Suprapubic skin (tissue), 4 donors: Measurements from ENCODE around the gene RNF17. TPM values are rescaled to one million over a fixed set of nuclear protein-coding genes. Genes with fewer than 3 reads are reported as not detected.

ENCODE experiments used
- DNase-seq, 2 donors: peaks; one replicate each; pipeline ENCODE4 v3.0.0-alpha.2; 2019; ENCODE audit warnings: low spot score in 2 of 2
- H3K27ac ChIP-seq: fragments of 200-600 bp; sonication (generic); one replicate; pipeline ENCODE4 v1.5.1; 2019
- H3K27me3 ChIP-seq: fragments of 200-600 bp; sonication (generic); one replicate; pipeline ENCODE4 v1.5.1; 2019
- H3K36me3 ChIP-seq: fragments of 200-600 bp; sonication (generic); one replicate; pipeline ENCODE4 v1.5.1; 2019
- H3K4me1 ChIP-seq: fragments of 200-600 bp; sonication (generic); one replicate; pipeline ENCODE4 v1.5.1; 2019
- H3K4me3 ChIP-seq: fragments of 200-600 bp; sonication (generic); one replicate; pipeline ENCODE4 v1.5.1; 2019; ENCODE audit warnings: mild to moderate bottlenecking
- H3K9me3 ChIP-seq: fragments of 200-600 bp; sonication (generic); one replicate; pipeline ENCODE4 v1.5.1; 2019
- CTCF ChIP-seq, 2 donors: fragments of 200-600 bp in 1 of 2; fragments of 450-650 bp in 1 of 2; sonication (generic) in 1 of 2; IDR thresholded peaks; one replicate each; pipeline ENCODE4 v1.5.1; 2016 to 2019; ENCODE audit warnings: antibody characterized with exemption in 2 of 2, mild to moderate bottlenecking in 1 of 2, moderate library complexity in 1 of 2
- EP300 ChIP-seq: sonication (generic); formaldehyde crosslinking; IDR thresholded peaks from one replicate; pipeline ENCODE4 v1.6.1; 2017; ENCODE audit warnings: antibody characterized with exemption
- POLR2A ChIP-seq, 2 donors: fragments of 450-650 bp; IDR thresholded peaks; one replicate each; pipeline ENCODE4 v1.6.1; 2017; ENCODE audit warnings: antibody characterized with exemption in 2 of 2, mild to moderate bottlenecking in 2 of 2, moderate library complexity in 2 of 2
- POLR2AphosphoS5 ChIP-seq, 3 donors: sonication (generic); formaldehyde crosslinking; IDR thresholded peaks; one replicate each; pipeline ENCODE4 v1.6.1; 2017; ENCODE audit warnings: antibody characterized with exemption in 3 of 3
- whole genome bisulfite sequencing: methylation state at CpG from one replicate; pipeline ENCODE4 v1.1.5; 2018; 5-methylcytosine and 5-hydroxymethylcytosine counted together
- total RNA-seq, 4 donors: library from RNA; depleted of rRNA; stranded (reverse); fragments of >200 nt; gene quantifications; one replicate each; pipeline ENCODE4 v1.1.0, GENCODE V29; 2016

The RNF17 gene
- total RNA-seq, 4 donors from 2014 or later, result not detected

- TF ChIP-seq EP300 (no peak), CTCF (IDR thresholded peaks at IDR 0.05) (no peak)
- H3K36me3 ChIP-seq, result peaks cover 25% of the 10 kb centered on the region
- no peak for DNase-seq
- no peak overlapping the region for H3K27ac ChIP-seq
- H3K9me3 ChIP-seq, result no peaks in the 10 kb centered on the region
- no peaks in the 10 kb centered on the region for H3K4me1 ChIP-seq
- no peak overlapping the region for H3K4me3 ChIP-seq
- 94% methylated on average over 6 of the region's 6 CpGs for WGBS
- H3K27me3 ChIP-seq, result no peaks in the 10 kb centered on the region
Measured at GRCh38 chr13:24887759-24888158, 123.8 kb downstream of the RNF17 start.

- H3K27me3 ChIP-seq, result no peaks in the 10 kb centered on the region
- no peak overlapping the region for H3K4me3 ChIP-seq
- H3K27ac ChIP-seq, result no peak overlapping the region
- peaks cover 25% of the 10 kb centered on the region for H3K36me3 ChIP-seq
- no peaks in the 10 kb centered on the region for H3K4me1 ChIP-seq
- DNase-seq, result no peak
- no peaks in the 10 kb centered on the region for H3K9me3 ChIP-seq
- TF ChIP-seq EP300, result no peak
- TF ChIP-seq POLR2A (IDR thresholded peaks at IDR 0.05), result no peak
- no peak for TF ChIP-seq CTCF (IDR thresholded peaks at IDR 0.05)
- no peak for TF ChIP-seq POLR2AphosphoS5 (IDR thresholded peaks at IDR 0.05)
- 88% methylated on average over 3 of the region's 3 CpGs for WGBS
Measured at GRCh38 chr13:24888291-24888931, 124.4 kb downstream of the RNF17 start.

GRCh38 chr13:24890256-24890655, 126.3 kb downstream of the RNF17 start:
- Histone ChIP-seq H3K4me1 (no peaks in the 10 kb centered on the region), H3K27me3 (no peaks in the 10 kb centered on the region), H3K4me3 (no peak overlapping the region), H3K9me3 (no peaks in the 10 kb centered on the region), H3K36me3 (peaks cover 9% of the 10 kb centered on the region), H3K27ac (no peak overlapping the region)
- TF ChIP-seq EP300, result no peak
- no peak for TF ChIP-seq POLR2AphosphoS5 (IDR thresholded peaks at IDR 0.05)
- TF ChIP-seq CTCF (IDR thresholded peaks at IDR 0.05), result no peak
- no peak for TF ChIP-seq POLR2A (IDR thresholded peaks at IDR 0.05)
- 94% methylated on average over 7 of the region's 7 CpGs for whole genome bisulfite sequencing
- DNase-seq, result no peak

- no peak for DNase-seq
- no peaks in the 10 kb centered on the region for H3K27me3 ChIP-seq
- H3K27ac ChIP-seq, result no peak overlapping the region
- H3K36me3 ChIP-seq, result peaks cover 9% of the 10 kb centered on the region
- H3K9me3 ChIP-seq, result no peaks in the 10 kb centered on the region
- H3K4me1 ChIP-seq, result no peaks in the 10 kb centered on the region
- TF ChIP-seq EP300 (no peak), POLR2A (IDR thresholded peaks at IDR 0.05) (no peak), POLR2AphosphoS5 (IDR thresholded peaks at IDR 0.05) (no peak), CTCF (IDR thresholded peaks at IDR 0.05) (no peak)
- WGBS, result 96% methylated on average over 18 of the region's 18 CpGs
- no peak overlapping the region for H3K4me3 ChIP-seq
Measured at GRCh38 chr13:24891476-24892108, 127.6 kb downstream of the RNF17 start.

- WGBS, result 91% methylated on average over 7 of the region's 7 CpGs
- Histone ChIP-seq H3K27me3 (no peaks in the 10 kb centered on the region), H3K27ac (no peak overlapping the region), H3K4me1 (no peaks in the 10 kb centered on the region), H3K9me3 (no peaks in the 10 kb centered on the region), H3K4me3 (no peak overlapping the region), H3K36me3 (peaks cover 9% of the 10 kb centered on the region)
- no peak for DNase-seq
- no peak for TF ChIP-seq EP300
- no peak for TF ChIP-seq POLR2AphosphoS5 (IDR thresholded peaks at IDR 0.05)
- no peak for TF ChIP-seq POLR2A (IDR thresholded peaks at IDR 0.05)
- TF ChIP-seq CTCF (IDR thresholded peaks at IDR 0.05), result no peak
Measured at GRCh38 chr13:24892829-24893228, 128.9 kb downstream of the RNF17 start.
